Testis (tissue), 3 donors: ENCODE data around the gene ACAP3. TPM values are rescaled to one million over a fixed set of nuclear protein-coding genes. Genes with fewer than 3 reads are reported as not detected.

Experiments
- DNase-seq: peaks from one replicate; pipeline ENCODE4 v3.0.0-alpha.2; 2019
- H3K27ac ChIP-seq, 2 donors: fragments of 200-600 bp; sonication (generic); one replicate each; pipeline ENCODE4 v1.5.1; 2019
- H3K27me3 ChIP-seq: fragments of 200-600 bp; sonication (generic); one replicate; pipeline ENCODE4 v1.5.1; 2019
- H3K36me3 ChIP-seq: fragments of 200-600 bp; sonication (generic); one replicate; pipeline ENCODE4 v1.5.1; 2017; ENCODE audit warnings: low read depth; ENCODE audit errors: missing control alignments
- H3K4me1 ChIP-seq: fragments of 200-600 bp; sonication (generic); one replicate; pipeline ENCODE4 v1.5.1; 2019
- H3K4me3 ChIP-seq, 2 donors: fragments of 200-600 bp; sonication (generic); one replicate each; pipeline ENCODE4 v1.5.1; 2017 to 2019
- H3K9me3 ChIP-seq: fragments of 200-600 bp; sonication (generic); one replicate; pipeline ENCODE4 v1.5.1; 2017
- POLR2A ChIP-seq: fragments of 450-650 bp; IDR thresholded peaks from one replicate; pipeline ENCODE4 v1.6.1; 2017; ENCODE audit warnings: antibody characterized with exemption, mild to moderate bottlenecking, moderate library complexity
- whole genome bisulfite sequencing, 2 donors: methylation state at CpG; one replicate each; pipeline ENCODE4 v1.1.5; 2018; 5-methylcytosine and 5-hydroxymethylcytosine counted together
- intact Hi-C: fragments of 100-400 bp; cut with DNase I; formaldehyde crosslinking; loops from one replicate; pipeline ENCODE4 v1.15.1; 2023; ENCODE audit warnings: low total_unique reads
- polyA plus RNA-seq: library from polyadenylated mRNA; stranded (reverse); fragments of 350-450 nt; fragmentation: Illumina TruSeq; extraction: RNeasy Lipid Tissue Mini Kit (QIAGEN cat#74804); gene quantifications from one replicate; pipeline ENCODE4 v1.2.3, GENCODE V29; 2014; ENCODE audit warnings: low read depth, low replicate concordance; ENCODE audit not compliant: insufficient read depth
- total RNA-seq, 2 donors: library from RNA; depleted of rRNA; stranded (reverse); fragments of >200 nt; gene quantifications; one replicate each; pipeline ENCODE4 v1.2.3, GENCODE V29; 2016
- TF ChIP-seq, protein P1 (sequence below), 3 experiments: fragments of 450-650 bp in 2 of 3; fragments of 200-600 bp in 1 of 3; sonication (generic) in 1 of 3; IDR thresholded peaks; one replicate each; pipeline ENCODE4 v1.5.1; 2016 to 2019; ENCODE audit warnings: antibody characterized with exemption in 3 of 3, mild to moderate bottlenecking in 2 of 3, moderate library complexity in 1 of 3

ACAP3 gene
- total and polyA plus RNA-seq, 3 donors from 2014 or later: 16.8 to 62.7 (median 53.0) TPM

DNA sequence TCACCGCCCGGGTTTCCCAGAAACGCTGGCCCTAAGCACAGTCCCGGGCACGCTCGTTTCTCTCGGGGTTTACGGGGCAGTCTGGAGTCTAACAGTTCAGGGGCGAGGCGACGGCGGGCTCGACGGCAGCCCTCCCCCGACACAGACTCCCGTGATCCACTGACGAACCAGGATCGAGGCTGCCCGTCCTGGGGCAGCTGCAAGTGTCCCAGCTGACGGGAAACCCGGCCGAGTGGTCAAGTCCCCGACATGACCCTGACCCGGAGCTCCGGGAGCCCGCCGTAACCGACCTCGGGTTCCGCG lies 34.6 kb downstream of the ACAP3 start:
- no peak for TF ChIP-seq POLR2A
- TF ChIP-seq, protein P1, sequence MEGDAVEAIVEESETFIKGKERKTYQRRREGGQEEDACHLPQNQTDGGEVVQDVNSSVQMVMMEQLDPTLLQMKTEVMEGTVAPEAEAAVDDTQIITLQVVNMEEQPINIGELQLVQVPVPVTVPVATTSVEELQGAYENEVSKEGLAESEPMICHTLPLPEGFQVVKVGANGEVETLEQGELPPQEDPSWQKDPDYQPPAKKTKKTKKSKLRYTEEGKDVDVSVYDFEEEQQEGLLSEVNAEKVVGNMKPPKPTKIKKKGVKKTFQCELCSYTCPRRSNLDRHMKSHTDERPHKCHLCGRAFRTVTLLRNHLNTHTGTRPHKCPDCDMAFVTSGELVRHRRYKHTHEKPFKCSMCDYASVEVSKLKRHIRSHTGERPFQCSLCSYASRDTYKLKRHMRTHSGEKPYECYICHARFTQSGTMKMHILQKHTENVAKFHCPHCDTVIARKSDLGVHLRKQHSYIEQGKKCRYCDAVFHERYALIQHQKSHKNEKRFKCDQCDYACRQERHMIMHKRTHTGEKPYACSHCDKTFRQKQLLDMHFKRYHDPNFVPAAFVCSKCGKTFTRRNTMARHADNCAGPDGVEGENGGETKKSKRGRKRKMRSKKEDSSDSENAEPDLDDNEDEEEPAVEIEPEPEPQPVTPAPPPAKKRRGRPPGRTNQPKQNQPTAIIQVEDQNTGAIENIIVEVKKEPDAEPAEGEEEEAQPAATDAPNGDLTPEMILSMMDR (IDR thresholded peaks at IDR 0.05): no peak
- no peaks in the 10 kb centered on the region for H3K36me3 ChIP-seq
- peak overlapping the region; percentile 93 to 100 for H3K4me3 ChIP-seq
- no peaks in the 10 kb centered on the region for H3K9me3 ChIP-seq
- no peak for DNase-seq
- WGBS, 2 donors: 0% methylated on average over 19 to 29 of the region's 31 CpGs
- intact Hi-C loops: no loop called here
- H3K4me1 ChIP-seq: peaks cover 40% of the 10 kb centered on the region
- H3K27me3 ChIP-seq: no peaks in the 10 kb centered on the region
- H3K27ac ChIP-seq: peak overlapping the region; percentile 84

DNA sequence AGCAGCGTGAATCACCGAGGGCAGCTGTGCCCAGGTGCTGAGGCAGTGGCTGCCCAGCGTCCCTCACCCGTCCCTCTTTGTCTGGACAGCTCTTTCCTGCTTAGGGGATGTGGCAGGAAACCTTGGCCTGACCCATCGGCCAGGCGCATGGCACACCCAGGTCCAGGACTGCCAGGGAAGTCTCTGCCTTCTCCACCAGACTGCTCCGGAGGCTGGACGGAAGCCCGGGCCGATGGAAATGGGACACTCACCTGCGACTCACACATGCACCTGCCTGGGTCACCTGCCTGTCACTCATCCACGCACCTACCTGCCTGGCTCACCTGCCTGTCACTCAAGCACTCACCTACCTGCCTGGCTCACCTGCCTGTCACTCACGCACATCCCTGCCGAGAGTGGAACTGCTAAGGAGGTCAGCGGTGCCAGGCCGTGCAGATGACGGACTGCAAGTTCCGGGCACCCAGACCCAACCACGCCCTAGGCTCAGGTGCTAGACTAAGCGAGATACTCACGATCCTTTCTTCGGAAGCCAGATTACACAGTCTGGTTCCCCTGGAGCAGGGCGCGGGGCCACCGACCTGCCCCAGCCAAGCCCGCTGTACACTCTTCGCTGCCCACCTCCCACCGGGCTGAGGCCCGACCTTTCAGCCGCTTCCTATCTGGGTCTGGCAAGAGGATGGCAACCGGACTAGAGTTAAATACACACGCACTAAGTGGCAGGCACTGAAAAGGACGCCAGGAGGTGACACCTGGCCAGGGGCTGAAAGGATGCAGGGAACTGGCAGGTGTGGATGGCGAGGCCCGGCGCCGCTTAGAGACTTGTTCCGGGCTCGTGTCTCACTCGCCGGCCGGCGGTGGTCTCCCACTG lies 35.2 kb downstream of the ACAP3 start:
- Histone ChIP-seq H3K4me3 (peak overlapping the region; percentile 93 to 100), H3K9me3 (no peaks in the 10 kb centered on the region), H3K27ac (peak overlapping the region; percentile 84), H3K4me1 (peaks cover 40% of the 10 kb centered on the region), H3K27me3 (no peaks in the 10 kb centered on the region), H3K36me3 (no peaks in the 10 kb centered on the region)
- 20 to 23% methylated on average over 24 to 43 of the region's 43 CpGs for WGBS, 2 donors
- no peak for DNase-seq
- TF ChIP-seq, protein P1 (IDR thresholded peaks at IDR 0.05): no peak
- no peak for TF ChIP-seq POLR2A
- intact Hi-C loops: no loop called here

DNA sequence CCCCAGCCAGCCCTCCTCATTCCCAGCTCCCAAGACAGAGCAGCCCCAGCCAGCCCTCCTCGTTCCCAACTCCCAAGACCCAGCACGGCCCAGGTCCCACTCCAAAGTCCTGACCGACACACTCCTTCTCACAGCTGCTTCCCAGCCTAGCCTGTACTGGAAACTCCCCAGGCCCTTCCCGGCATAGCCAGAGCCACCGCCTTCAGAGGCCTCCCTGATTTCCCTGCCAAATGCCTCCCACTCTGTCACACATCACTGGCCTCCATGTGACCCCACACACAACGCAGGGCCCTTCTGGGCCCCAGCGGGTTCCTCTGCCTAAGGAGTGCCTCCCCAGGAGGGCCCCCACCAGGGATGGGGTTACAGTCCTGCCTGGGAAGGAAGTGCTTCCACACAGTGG lies 36.9 kb downstream of the ACAP3 start:
- H3K27ac ChIP-seq: peak overlapping the region in 1 of 2 donors; percentile 31
- intact Hi-C loops: no loop called here
- WGBS, 2 donors: 49 to 81% methylated on average over 5 to 7 of the region's 7 CpGs
- no peaks in the 10 kb centered on the region for H3K36me3 ChIP-seq
- H3K9me3 ChIP-seq: no peaks in the 10 kb centered on the region
- no peak for DNase-seq
- H3K4me1 ChIP-seq: peaks cover 40% of the 10 kb centered on the region
- no peaks in the 10 kb centered on the region for H3K27me3 ChIP-seq
- TF ChIP-seq, protein P1 (IDR thresholded peaks at IDR 0.05): no peak
- no peak for TF ChIP-seq POLR2A
- no peak overlapping the region for H3K4me3 ChIP-seq

DNA sequence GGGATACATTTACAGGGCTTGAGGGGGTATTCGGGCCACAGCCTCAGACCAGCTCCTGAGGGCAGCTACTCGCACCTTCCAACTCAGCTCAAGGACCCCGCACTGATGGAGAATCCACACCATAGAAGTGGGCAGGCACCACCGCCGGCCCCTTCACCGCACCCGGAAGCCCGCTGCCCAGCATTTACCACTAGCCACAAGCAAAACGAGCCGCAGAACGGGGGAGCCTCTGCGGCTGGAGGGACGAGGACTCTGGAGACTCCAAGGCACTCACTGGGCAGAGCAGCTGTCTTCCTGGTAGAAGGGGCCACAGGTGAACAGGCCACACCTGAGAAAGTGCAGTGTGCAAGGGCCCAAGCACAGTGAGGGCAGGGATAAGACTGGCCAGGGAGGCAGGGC lies 39.4 kb downstream of the ACAP3 start:
- Histone ChIP-seq H3K4me1 (peaks cover 32% of the 10 kb centered on the region), H3K9me3 (no peaks in the 10 kb centered on the region), H3K27me3 (no peaks in the 10 kb centered on the region), H3K27ac (no peak overlapping the region), H3K4me3 (no peak overlapping the region), H3K36me3 (no peaks in the 10 kb centered on the region)
- intact Hi-C loops: no loop called here
- TF ChIP-seq POLR2A: no peak
- TF ChIP-seq, protein P1 (IDR thresholded peaks at IDR 0.05): no peak
- WGBS, 2 donors: 90 to 100% methylated on average over 5 to 13 of the region's 13 CpGs
- no peak for DNase-seq
